IPS-18a (cell line): Measurements from ENCODE around the gene SAMD3.

Experiments
- H3K27ac ChIP-seq: one replicate; pipeline ENCODE4 v1.5.1; 2013; ENCODE audit warnings: low read length
- H3K27me3 ChIP-seq: one replicate; pipeline ENCODE4 v1.6.1; 2013; ENCODE audit warnings: mild to moderate bottlenecking, low read length; ENCODE audit not compliant: control insufficient read depth, insufficient read depth
- H3K36me3 ChIP-seq: one replicate; pipeline ENCODE4 v1.6.1; 2013; ENCODE audit warnings: low read depth, low read length; ENCODE audit not compliant: control insufficient read depth
- H3K4me1 ChIP-seq: one replicate; pipeline ENCODE4 v1.6.1; 2013; ENCODE audit warnings: low read depth, low read length; ENCODE audit not compliant: control insufficient read depth
- H3K4me3 ChIP-seq: one replicate; pipeline ENCODE4 v1.5.1; 2013; ENCODE audit warnings: low read length
- H3K9ac ChIP-seq: one replicate; pipeline ENCODE4 v1.6.1; 2013; ENCODE audit warnings: mild to moderate bottlenecking, low read length, moderate library complexity
- H3K9me3 ChIP-seq: one replicate; pipeline ENCODE4 v1.6.1; 2013; ENCODE audit warnings: low read depth, low read length; ENCODE audit not compliant: control insufficient read depth

SAMD3 gene

DNA sequence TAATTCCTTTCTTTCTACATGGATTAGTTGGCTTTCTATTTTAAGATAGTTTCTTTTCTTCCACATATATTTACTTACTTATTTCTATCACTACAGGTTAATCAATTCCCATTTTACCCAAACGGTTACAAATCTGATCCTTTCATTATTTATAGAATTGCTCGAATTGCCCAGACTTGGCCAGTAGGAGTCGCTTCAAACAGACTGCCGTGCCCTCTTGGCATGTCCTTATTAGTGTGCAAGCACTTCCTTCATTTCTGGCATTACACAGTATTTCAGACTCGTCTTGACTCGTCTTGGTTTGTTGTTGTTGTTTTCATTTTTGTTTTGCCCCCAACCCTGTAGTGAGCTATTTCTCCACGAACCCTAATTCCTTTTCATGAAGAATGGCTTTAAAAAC, 74.6 kb downstream of the SAMD3 start:
- H3K4me3 ChIP-seq = no peak overlapping the region
- no peaks in the 10 kb centered on the region for H3K9me3 ChIP-seq
- peaks cover 4% of the 10 kb centered on the region for H3K36me3 ChIP-seq
- H3K27ac ChIP-seq = no peak overlapping the region
- H3K4me1 ChIP-seq = peaks cover 5% of the 10 kb centered on the region
- no peaks in the 10 kb centered on the region for H3K27me3 ChIP-seq
- H3K9ac ChIP-seq = no peak overlapping the region

- Histone ChIP-seq H3K9me3 (no peaks in the 10 kb centered on the region), H3K27ac (no peak overlapping the region), H3K9ac (no peak overlapping the region), H3K4me1 (no peaks in the 10 kb centered on the region), H3K36me3 (peaks cover 4% of the 10 kb centered on the region), H3K4me3 (no peak overlapping the region), H3K27me3 (no peaks in the 10 kb centered on the region)
Observed at GRCh38 chr6:130147111-130147510, 75.6 kb downstream of the SAMD3 start.

- Histone ChIP-seq H3K27me3 (no peaks in the 10 kb centered on the region), H3K36me3 (peaks cover 4% of the 10 kb centered on the region), H3K4me1 (peaks cover 7% of the 10 kb centered on the region), H3K9ac (no peak overlapping the region), H3K9me3 (no peaks in the 10 kb centered on the region), H3K27ac (no peak overlapping the region), H3K4me3 (no peak overlapping the region)
Observed at GRCh38 chr6:130143709-130144108, 79.0 kb downstream of the SAMD3 start.

- H3K36me3 ChIP-seq = peaks cover 4% of the 10 kb centered on the region
Observed at GRCh38 chr6:130140084-130140483, 82.7 kb downstream of the SAMD3 start.

GRCh38 chr6:130138909-130139242, 83.9 kb downstream of the SAMD3 start:
- Histone ChIP-seq H3K27me3 (no peaks in the 10 kb centered on the region), H3K4me1 (peaks cover 7% of the 10 kb centered on the region), H3K4me3 (no peak overlapping the region), H3K27ac (no peak overlapping the region), H3K9ac (no peak overlapping the region), H3K36me3 (peaks cover 4% of the 10 kb centered on the region), H3K9me3 (no peaks in the 10 kb centered on the region)

More at GRCh38 chr6:130140084-130140483, 82.7 kb downstream of the SAMD3 start:
- Histone ChIP-seq H3K27me3 (no peaks in the 10 kb centered on the region), H3K4me3 (no peak overlapping the region), H3K9ac (no peak overlapping the region), H3K4me1 (peaks cover 7% of the 10 kb centered on the region), H3K27ac (no peak overlapping the region), H3K9me3 (no peaks in the 10 kb centered on the region)

GRCh38 chr6:130138116-130138908, 84.4 kb downstream of the SAMD3 start:
- Histone ChIP-seq H3K9ac (no peak overlapping the region), H3K4me1 (peaks cover 7% of the 10 kb centered on the region), H3K27me3 (no peaks in the 10 kb centered on the region), H3K36me3 (no peaks in the 10 kb centered on the region), H3K4me3 (no peak overlapping the region), H3K9me3 (no peaks in the 10 kb centered on the region), H3K27ac (no peak overlapping the region)

DNA sequence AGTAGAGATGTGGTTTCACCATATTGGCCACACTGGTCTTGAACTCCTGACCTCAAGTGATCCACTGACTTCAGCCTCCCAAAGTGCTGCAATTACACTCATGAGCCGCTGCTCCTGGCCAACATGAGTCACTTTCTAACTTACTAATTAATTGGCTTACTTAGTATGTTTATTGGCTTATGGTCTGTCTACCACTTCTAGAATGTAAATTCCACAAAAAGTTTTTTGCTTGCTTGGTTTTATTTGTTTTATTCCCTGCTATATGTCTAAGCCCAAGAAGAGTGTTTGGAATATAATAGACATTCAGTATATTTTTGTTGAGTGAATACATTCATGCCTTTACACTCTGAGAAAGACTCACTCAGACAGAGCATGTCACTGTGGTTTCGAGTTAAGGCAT, 86.0 kb downstream of the SAMD3 start:
- H3K36me3 ChIP-seq = no peaks in the 10 kb centered on the region
- no peaks in the 10 kb centered on the region for H3K27me3 ChIP-seq
- no peak overlapping the region for H3K27ac ChIP-seq
- H3K9me3 ChIP-seq = no peaks in the 10 kb centered on the region
- no peak overlapping the region for H3K4me3 ChIP-seq
- H3K4me1 ChIP-seq = peaks cover 7% of the 10 kb centered on the region
- no peak overlapping the region for H3K9ac ChIP-seq

- Histone ChIP-seq H3K4me3 (no peak overlapping the region), H3K36me3 (no peaks in the 10 kb centered on the region)
Observed at GRCh38 chr6:130134582-130134981, 88.2 kb downstream of the SAMD3 start.

GRCh38 chr6:130132286-130132701, 90.5 kb downstream of the SAMD3 start:
- H3K9ac ChIP-seq = no peak overlapping the region
- H3K27me3 ChIP-seq = no peaks in the 10 kb centered on the region
- H3K9me3 ChIP-seq = no peaks in the 10 kb centered on the region
- no peak overlapping the region for H3K27ac ChIP-seq
- peaks cover 4% of the 10 kb centered on the region for H3K4me1 ChIP-seq
- no peak overlapping the region for H3K4me3 ChIP-seq
- no peaks in the 10 kb centered on the region for H3K36me3 ChIP-seq

More at GRCh38 chr6:130134582-130134981, 88.2 kb downstream of the SAMD3 start:
- H3K27me3 ChIP-seq = no peaks in the 10 kb centered on the region
- no peaks in the 10 kb centered on the region for H3K9me3 ChIP-seq
- H3K27ac ChIP-seq = no peak overlapping the region
- peaks cover 1% of the 10 kb centered on the region for H3K4me1 ChIP-seq
- H3K9ac ChIP-seq = no peak overlapping the region

DNA sequence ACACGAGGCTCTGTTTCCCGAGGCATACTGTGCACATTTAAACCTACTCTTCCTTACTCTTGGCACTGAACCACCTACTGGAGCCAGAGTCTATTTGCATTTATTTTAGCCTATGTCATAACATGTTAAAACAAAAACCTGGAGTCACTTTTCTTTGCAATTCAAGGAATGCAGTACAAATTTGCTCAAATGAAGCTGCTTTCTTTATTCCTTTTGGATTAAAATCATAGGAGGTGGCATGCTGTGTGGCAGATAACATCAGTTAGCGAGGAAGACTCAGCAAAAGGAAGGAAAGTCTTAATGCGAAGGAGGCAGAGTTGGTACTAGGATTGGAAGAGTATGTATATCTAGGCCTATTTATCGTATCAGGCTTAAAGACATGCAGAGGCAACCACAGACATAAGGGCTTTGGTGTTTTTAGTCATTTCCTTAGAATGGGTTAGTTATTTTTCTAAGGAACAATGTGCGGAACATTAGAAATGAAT, 92.9 kb downstream of the SAMD3 start:
- Histone ChIP-seq H3K36me3 (no peaks in the 10 kb centered on the region), H3K4me3 (no peak overlapping the region), H3K9ac (no peak overlapping the region), H3K4me1 (peaks cover 4% of the 10 kb centered on the region), H3K9me3 (no peaks in the 10 kb centered on the region), H3K27me3 (no peaks in the 10 kb centered on the region), H3K27ac (no peak overlapping the region)

DNA sequence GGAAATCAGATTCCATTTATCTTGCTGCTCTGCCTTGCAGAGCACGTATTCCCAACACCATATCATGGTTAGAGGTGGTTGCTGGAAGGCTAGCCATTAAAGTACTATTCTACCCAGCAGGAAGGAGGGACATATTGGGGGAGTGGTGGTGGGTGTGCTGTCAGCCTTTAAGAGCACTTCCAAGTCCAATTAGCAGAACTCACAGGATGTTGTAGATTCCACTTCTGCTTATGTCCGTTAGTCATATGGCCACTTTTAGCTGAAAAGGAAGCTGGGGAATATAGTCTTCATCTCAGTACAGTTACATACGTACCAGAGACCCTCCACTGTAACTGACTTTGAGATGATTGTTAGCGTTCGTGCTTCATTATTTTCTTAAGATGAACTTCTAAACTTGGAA, 94.4 kb downstream of the SAMD3 start:
- H3K36me3 ChIP-seq = no peaks in the 10 kb centered on the region

GRCh38 chr6:130127195-130127594, 95.6 kb downstream of the SAMD3 start:
- Histone ChIP-seq H3K4me3 (no peak overlapping the region), H3K4me1 (peaks cover 4% of the 10 kb centered on the region), H3K9ac (no peak overlapping the region), H3K27ac (no peak overlapping the region), H3K27me3 (no peaks in the 10 kb centered on the region), H3K9me3 (no peaks in the 10 kb centered on the region), H3K36me3 (no peaks in the 10 kb centered on the region)

More for the DNA sequence above, 94.4 kb downstream of the SAMD3 start:
- no peaks in the 10 kb centered on the region for H3K27me3 ChIP-seq
- H3K4me1 ChIP-seq = peaks cover 4% of the 10 kb centered on the region
- no peaks in the 10 kb centered on the region for H3K9me3 ChIP-seq
- H3K9ac ChIP-seq = no peak overlapping the region
- H3K4me3 ChIP-seq = no peak overlapping the region
- no peak overlapping the region for H3K27ac ChIP-seq
